ENCODE data around the gene CARM1.

DNA sequence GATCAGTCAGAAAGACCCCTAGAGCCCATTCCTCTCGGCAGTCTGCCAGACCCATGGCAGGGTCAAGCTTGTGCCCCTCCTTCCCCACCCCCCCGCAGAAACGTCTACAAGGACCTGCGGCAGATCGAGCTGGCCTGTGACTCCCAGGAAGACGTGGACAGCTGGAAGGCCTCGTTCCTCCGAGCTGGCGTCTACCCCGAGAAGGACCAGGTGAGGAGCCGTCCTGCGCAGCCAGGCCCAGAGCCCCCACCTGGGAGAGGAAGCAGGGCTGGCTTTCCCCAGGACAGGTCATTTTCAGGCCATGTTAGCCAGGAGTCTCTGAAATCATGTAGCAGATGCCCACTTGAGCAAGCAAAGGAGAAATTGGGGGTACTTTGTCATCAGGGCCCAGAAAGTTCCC is 47.7 kb upstream of the CARM1 start:
- TF ChIP-seq, protein P1, sequence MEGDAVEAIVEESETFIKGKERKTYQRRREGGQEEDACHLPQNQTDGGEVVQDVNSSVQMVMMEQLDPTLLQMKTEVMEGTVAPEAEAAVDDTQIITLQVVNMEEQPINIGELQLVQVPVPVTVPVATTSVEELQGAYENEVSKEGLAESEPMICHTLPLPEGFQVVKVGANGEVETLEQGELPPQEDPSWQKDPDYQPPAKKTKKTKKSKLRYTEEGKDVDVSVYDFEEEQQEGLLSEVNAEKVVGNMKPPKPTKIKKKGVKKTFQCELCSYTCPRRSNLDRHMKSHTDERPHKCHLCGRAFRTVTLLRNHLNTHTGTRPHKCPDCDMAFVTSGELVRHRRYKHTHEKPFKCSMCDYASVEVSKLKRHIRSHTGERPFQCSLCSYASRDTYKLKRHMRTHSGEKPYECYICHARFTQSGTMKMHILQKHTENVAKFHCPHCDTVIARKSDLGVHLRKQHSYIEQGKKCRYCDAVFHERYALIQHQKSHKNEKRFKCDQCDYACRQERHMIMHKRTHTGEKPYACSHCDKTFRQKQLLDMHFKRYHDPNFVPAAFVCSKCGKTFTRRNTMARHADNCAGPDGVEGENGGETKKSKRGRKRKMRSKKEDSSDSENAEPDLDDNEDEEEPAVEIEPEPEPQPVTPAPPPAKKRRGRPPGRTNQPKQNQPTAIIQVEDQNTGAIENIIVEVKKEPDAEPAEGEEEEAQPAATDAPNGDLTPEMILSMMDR (IDR thresholded peaks at IDR 0.05; ENCODE audit: poor library complexity, severe bottlenecking), result no peak
- TF ChIP-seq POLR2AphosphoS5 (IDR thresholded peaks at IDR 0.05) (no peak), MXI1 (conservative IDR thresholded peaks at IDR 0.05; ENCODE audit: poor library complexity, severe bottlenecking) (no peak), REST (IDR thresholded peaks at IDR 0.05; ENCODE audit: borderline replicate concordance) (no peak), EP300 (conservative IDR thresholded peaks at IDR 0.05; ENCODE audit: poor library complexity, severe bottlenecking) (no peak), RAD21 (conservative IDR thresholded peaks at IDR 0.05) (no peak), EZH2 (IDR thresholded peaks at IDR 0.05; ENCODE audit: borderline replicate concordance, insufficient read depth, low read length, poor library complexity, severe bottlenecking) (no peak)

All from neural cell (in vitro differentiated cells).